ENCODE results near the gene GGT5.

The GGT5 gene

DNA sequence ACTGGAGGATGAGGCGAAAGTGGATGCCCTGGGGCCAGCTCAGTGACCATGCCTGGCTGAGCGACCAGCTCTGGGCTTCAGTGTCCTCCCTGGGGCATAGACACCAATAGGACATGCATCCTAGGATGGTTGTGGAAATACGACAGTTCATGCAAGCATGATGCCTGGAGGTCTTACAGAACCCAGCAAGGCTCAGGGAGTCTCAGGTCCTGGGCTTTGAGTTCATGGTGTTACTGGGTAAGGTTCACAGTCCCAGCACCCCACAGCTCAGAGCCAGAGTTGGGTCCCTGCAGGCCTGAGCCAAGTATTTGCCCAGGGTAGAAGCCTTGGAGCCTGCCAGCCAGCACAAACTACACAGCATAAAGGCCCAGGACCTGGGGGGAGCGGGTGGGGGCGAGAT lies 67.8 kb downstream of the GGT5 start:
- TF ChIP-seq TCF12 (IDR thresholded peaks at IDR 0.05; ENCODE audit: low read depth) (no peak), NFIC (IDR thresholded peaks at IDR 0.05) (no peak), USF1 (IDR thresholded peaks at IDR 0.05) (no peak), CREB1 (IDR thresholded peaks at IDR 0.05; ENCODE audit: low read depth) (no peak), FOXM1 (IDR thresholded peaks at IDR 0.05; ENCODE audit: borderline replicate concordance, low read depth) (no peak), EP300 (IDR thresholded peaks at IDR 0.05; ENCODE audit: borderline replicate concordance) (no peak), ZBTB7A (IDR thresholded peaks at IDR 0.05; ENCODE audit: low read depth) (no peak), REST (IDR thresholded peaks at IDR 0.05; ENCODE audit: low read depth) (no peak), YY1 (IDR thresholded peaks at IDR 0.05; ENCODE audit: low read depth) (no peak), RAD21 (IDR thresholded peaks at IDR 0.05; ENCODE audit: low read depth) (no peak), TEAD4 (IDR thresholded peaks at IDR 0.05) (no peak), TAF1 (IDR thresholded peaks at IDR 0.05; ENCODE audit: low read depth) (no peak), EGR1 (IDR thresholded peaks at IDR 0.05) (no peak)
- TF ChIP-seq, protein P1, sequence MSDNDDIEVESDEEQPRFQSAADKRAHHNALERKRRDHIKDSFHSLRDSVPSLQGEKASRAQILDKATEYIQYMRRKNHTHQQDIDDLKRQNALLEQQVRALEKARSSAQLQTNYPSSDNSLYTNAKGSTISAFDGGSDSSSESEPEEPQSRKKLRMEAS (IDR thresholded peaks at IDR 0.05): no peak

- TF ChIP-seq, protein P1 (IDR thresholded peaks at IDR 0.05): no peak
- TF ChIP-seq ZBTB7A (IDR thresholded peaks at IDR 0.05; ENCODE audit: low read depth): no peak
- TF ChIP-seq YY1 (IDR thresholded peaks at IDR 0.05; ENCODE audit: low read depth): no peak
- TF ChIP-seq EGR1 (IDR thresholded peaks at IDR 0.05): no peak
- no peak for TF ChIP-seq FOXM1 (IDR thresholded peaks at IDR 0.05; ENCODE audit: borderline replicate concordance, low read depth)
- TF ChIP-seq REST (IDR thresholded peaks at IDR 0.05; ENCODE audit: low read depth): no peak
- TF ChIP-seq TEAD4 (IDR thresholded peaks at IDR 0.05): no peak
- TF ChIP-seq EP300 (IDR thresholded peaks at IDR 0.05; ENCODE audit: borderline replicate concordance): no peak
- no peak for TF ChIP-seq CEBPB (IDR thresholded peaks at IDR 0.05)
- no peak for TF ChIP-seq TAF1 (IDR thresholded peaks at IDR 0.05; ENCODE audit: low read depth)
- TF ChIP-seq TCF12 (IDR thresholded peaks at IDR 0.05; ENCODE audit: low read depth): no peak
- no peak for TF ChIP-seq USF1 (IDR thresholded peaks at IDR 0.05)
- TF ChIP-seq CREB1 (IDR thresholded peaks at IDR 0.05; ENCODE audit: low read depth): no peak
- no peak for TF ChIP-seq NFIC (IDR thresholded peaks at IDR 0.05)
- TF ChIP-seq RAD21 (IDR thresholded peaks at IDR 0.05; ENCODE audit: low read depth): no peak
Measured at GRCh38 chr22:24176630-24177029, 68.3 kb downstream of the GGT5 start.

DNA sequence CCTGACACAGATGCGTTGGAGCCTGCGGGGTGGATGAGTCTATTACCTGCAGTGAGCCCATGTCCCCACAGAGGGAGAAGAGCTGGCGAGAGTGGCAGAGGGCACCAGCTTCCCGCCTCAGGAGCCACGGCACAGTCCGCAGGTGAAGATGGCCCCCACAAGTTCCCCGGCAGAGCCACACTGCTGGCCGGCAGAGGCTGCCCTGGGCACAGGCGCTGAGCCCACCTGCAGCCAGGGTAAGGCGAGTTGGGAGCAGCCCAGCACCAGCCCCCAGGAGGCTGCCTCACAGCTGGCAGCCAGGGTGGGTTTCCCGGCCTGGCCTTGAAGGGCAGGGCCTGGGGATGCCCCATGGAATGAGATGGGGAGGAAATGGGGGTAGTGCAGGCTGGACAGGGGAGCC lies 68.8 kb downstream of the GGT5 start:
- TF ChIP-seq USF1 (IDR thresholded peaks at IDR 0.05) (no peak), FOXM1 (IDR thresholded peaks at IDR 0.05; ENCODE audit: borderline replicate concordance, low read depth) (no peak), TEAD4 (IDR thresholded peaks at IDR 0.05) (no peak), RAD21 (IDR thresholded peaks at IDR 0.05; ENCODE audit: low read depth) (no peak), TAF1 (IDR thresholded peaks at IDR 0.05; ENCODE audit: low read depth) (no peak), EP300 (IDR thresholded peaks at IDR 0.05; ENCODE audit: borderline replicate concordance) (no peak), CEBPB (IDR thresholded peaks at IDR 0.05) (no peak), YY1 (IDR thresholded peaks at IDR 0.05; ENCODE audit: low read depth) (no peak), TCF12 (IDR thresholded peaks at IDR 0.05; ENCODE audit: low read depth) (no peak), EGR1 (IDR thresholded peaks at IDR 0.05) (no peak), REST (IDR thresholded peaks at IDR 0.05; ENCODE audit: low read depth) (no peak), NFIC (IDR thresholded peaks at IDR 0.05) (no peak), ZBTB7A (IDR thresholded peaks at IDR 0.05; ENCODE audit: low read depth) (no peak), CREB1 (IDR thresholded peaks at IDR 0.05; ENCODE audit: low read depth) (no peak)
- TF ChIP-seq, protein P1 (IDR thresholded peaks at IDR 0.05): no peak

Measured in Ishikawa (cell line).